ENCODE measurements around the gene AKR1C8.
"Not testable (repeated sequence)": the region's sequence is repeated elsewhere in the genome, so short reads cannot be mapped to it uniquely, and the experiment has no call there.

DNA sequence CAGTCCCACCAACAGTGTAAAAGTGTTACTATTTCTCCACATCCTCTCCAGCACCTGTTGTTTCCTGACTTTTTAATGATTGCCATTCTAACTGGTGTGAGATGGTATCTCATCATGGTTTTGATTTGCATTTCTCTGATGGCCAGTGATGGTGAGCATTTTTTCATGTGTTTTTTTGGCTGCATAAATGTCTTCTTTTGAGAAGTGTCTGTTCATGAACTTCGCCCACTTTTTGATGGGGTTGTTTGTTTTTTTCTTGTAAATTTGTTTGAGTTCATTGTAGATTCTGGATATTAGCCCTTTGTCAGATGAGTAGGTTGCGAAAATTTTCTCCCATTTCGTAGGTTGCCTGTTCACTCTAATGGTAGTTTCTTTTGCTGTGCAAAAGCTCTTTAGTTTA, 9.4 kb downstream of the AKR1C8 start:
- TF ChIP-seq, protein P1, sequence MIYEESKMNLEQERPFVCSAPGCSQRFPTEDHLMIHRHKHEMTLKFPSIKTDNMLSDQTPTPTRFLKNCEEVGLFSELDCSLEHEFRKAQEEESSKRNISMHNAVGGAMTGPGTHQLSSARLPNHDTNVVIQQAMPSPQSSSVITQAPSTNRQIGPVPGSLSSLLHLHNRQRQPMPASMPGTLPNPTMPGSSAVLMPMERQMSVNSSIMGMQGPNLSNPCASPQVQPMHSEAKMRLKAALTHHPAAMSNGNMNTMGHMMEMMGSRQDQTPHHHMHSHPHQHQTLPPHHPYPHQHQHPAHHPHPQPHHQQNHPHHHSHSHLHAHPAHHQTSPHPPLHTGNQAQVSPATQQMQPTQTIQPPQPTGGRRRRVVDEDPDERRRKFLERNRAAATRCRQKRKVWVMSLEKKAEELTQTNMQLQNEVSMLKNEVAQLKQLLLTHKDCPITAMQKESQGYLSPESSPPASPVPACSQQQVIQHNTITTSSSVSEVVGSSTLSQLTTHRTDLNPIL (CRISPR knock-in tag; IDR thresholded peaks at IDR 0.05; ENCODE audit: low read depth): not testable (repeated sequence)
- not testable (repeated sequence) for TF ChIP-seq ARNTL (CRISPR knock-in tag; IDR thresholded peaks at IDR 0.05; ENCODE audit: borderline replicate concordance, low read depth); ZFP3 (CRISPR knock-in tag; IDR thresholded peaks at IDR 0.05); RARB (CRISPR knock-in tag; IDR thresholded peaks at IDR 0.05); TOX (CRISPR knock-in tag; IDR thresholded peaks at IDR 0.05; ENCODE audit: borderline replicate concordance)
